Panc1 (cell line): ENCODE data around the gene ZMYM3. TPM values are rescaled to one million over a fixed set of nuclear protein-coding genes. Genes with fewer than 3 reads are reported as not detected.

Experiments used
- ATAC-seq: fragments of 200-7000 bp; cut with Tn5 transposase; 2 replicates; pipeline ENCODE4 v1.9.1; 2020; ENCODE audit warnings: mild to moderate bottlenecking, moderate library complexity
- BruUV-seq: library from RNA; stranded (reverse); fragments of 400-500 nt; replicated peaks from 2 replicates; lab custom pipeline; 2021; lab: Mats Ljungman, UMichigan
- CTCF ChIA-PET: fragments of 300-600 bp; sonication (Branson Sonifier 250); formaldehyde crosslinking; loops from one replicate; lab custom pipeline; 2022; ENCODE audit warnings: antibody characterized with exemption; lab: Charles Lee
- POLR2A ChIA-PET: fragments of 300-600 bp; sonication (Branson Sonifier 250); formaldehyde crosslinking; loops from one replicate; lab custom pipeline; 2022; ENCODE audit warnings: antibody characterized with exemption; lab: Charles Lee
- DNase-seq: peaks from one replicate; pipeline ENCODE4 v3.0.0-alpha.2; 2010; ENCODE audit warnings: low read depth, low spot score
- H3K27ac ChIP-seq: 2 replicates; pipeline ENCODE4 v1.5.1; 2011; ENCODE audit warnings: mild to moderate bottlenecking, low read length, inconsistent platforms
- H3K27me3 ChIP-seq: fragments of 200-500 bp; sonication (Bioruptor generic); 2 replicates; pipeline ENCODE4 v1.6.0; 2014; ENCODE audit warnings: low read length, inconsistent platforms; ENCODE audit not compliant: control insufficient read depth, insufficient read depth
- H3K36me3 ChIP-seq: fragments of 200-500 bp; sonication (Bioruptor generic); 2 replicates; pipeline ENCODE4 v1.5.1; 2014; ENCODE audit warnings: inconsistent platforms, mild to moderate bottlenecking, low read length, moderate library complexity; ENCODE audit not compliant: control insufficient read depth, insufficient read depth
- H3K4me1 ChIP-seq: 2 replicates; pipeline ENCODE4 v1.5.1; 2011; ENCODE audit warnings: inconsistent platforms, mild to moderate bottlenecking, low read length, moderate library complexity; ENCODE audit not compliant: control insufficient read depth, insufficient read depth
- H3K4me3 ChIP-seq, 2 experiments: 2 replicates each; pipeline ENCODE4 v1.5.1; 2011 to 2012; ENCODE audit warnings: low read depth in 2 of 2, low read length in 2 of 2, mild to moderate bottlenecking in 2 of 2, inconsistent platforms in 1 of 2, moderate library complexity in 1 of 2
- H3K9me3 ChIP-seq: fragments of 200-500 bp; sonication (Bioruptor generic); 2 replicates; pipeline ENCODE4 v1.5.1; 2014; ENCODE audit warnings: low read depth, mild to moderate bottlenecking, inconsistent platforms, low read length, moderate library complexity; ENCODE audit not compliant: control insufficient read depth, insufficient read depth
- CTCF ChIP-seq: fragments of 450-650 bp; IDR thresholded peaks from 2 replicates; pipeline ENCODE4 v1.5.1; 2017; ENCODE audit warnings: mild to moderate bottlenecking
- POLR2AphosphoS5 ChIP-seq: IDR thresholded peaks from 2 replicates; pipeline ENCODE4 v1.6.1; 2012; ENCODE audit warnings: mild to moderate bottlenecking, low read depth, low read length, moderate library complexity
- SIN3A ChIP-seq: IDR thresholded peaks from 2 replicates; pipeline ENCODE4 v1.6.1; 2012; ENCODE audit warnings: low read depth, mild to moderate bottlenecking, low read length, moderate library complexity, borderline replicate concordance; ENCODE audit not compliant: insufficient read depth
- TCF7L2 ChIP-seq: IDR thresholded peaks from 2 replicates; pipeline ENCODE4 v1.6.1; 2011; ENCODE audit warnings: mild to moderate bottlenecking, low read depth, low read length, inconsistent platforms
- in situ Hi-C: cut with HindIII; loops from 2 replicates; pipeline ENCODE4 v1.10.0; 2016; ENCODE audit warnings: low sequenced_read_pairs, low pct_unique_long_range_greater_than_20kb
- intact Hi-C: fragments of 100-400 bp; cut with micrococcal nuclease; formaldehyde crosslinking; loops from one replicate; pipeline ENCODE4 v1.10.0; 2022; ENCODE audit not compliant: unreplicated experiment
- total RNA-seq: library from RNA; stranded (reverse); gene quantifications from one replicate; pipeline ENCODE4 v1.2.1, GENCODE V29; 2021; ENCODE audit not compliant: unreplicated experiment
- TF ChIP-seq, protein P1 (sequence below), 2 experiments: IDR thresholded peaks; 2 replicates each; pipeline ENCODE4 v1.6.1; 2011 to 2012; ENCODE audit warnings: low read depth in 2 of 2, control low read depth in 1 of 2, low read length in 1 of 2, mild to moderate bottlenecking in 1 of 2, moderate library complexity in 1 of 2; ENCODE audit not compliant: insufficient read depth in 1 of 2

Gene ZMYM3
- total RNA-seq, 1 experiment from 2014 or later = 40.2 TPM

DNA sequence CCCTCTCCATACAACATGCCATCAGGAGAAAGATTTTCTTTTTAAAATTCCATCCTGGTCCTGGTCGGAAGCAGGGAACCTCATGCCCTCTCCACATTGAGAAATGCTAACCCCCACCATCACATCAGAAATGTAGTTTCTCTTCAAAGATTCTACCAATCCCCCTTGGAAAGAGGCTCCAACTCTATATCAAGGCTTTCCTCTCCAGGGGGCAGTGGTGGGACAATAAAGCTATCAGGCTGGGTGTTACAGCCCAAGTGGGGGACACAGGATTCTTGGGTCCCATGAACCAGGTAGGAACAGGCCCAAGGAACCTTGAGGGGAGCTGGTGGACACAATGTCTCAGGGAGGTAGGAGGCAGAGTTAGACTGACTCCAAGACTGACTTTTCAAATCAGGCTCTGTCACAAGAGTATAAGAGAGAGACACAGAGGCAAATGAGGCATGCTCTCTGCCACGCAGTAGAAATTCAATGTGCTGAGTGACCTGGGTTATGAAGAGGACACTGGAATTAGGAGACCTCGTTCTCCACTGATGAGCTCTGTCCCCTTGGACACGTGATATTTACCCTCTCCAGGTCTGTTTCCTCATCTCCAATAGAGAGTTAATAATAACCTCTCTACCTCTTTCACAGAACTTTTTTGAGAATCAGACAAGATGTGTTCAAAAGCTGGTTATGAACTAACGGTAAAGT, 26.4 kb downstream of the ZMYM3 start:
- Histone ChIP-seq H3K9me3 (no peaks in the 10 kb centered on the region), H3K27ac (no peak overlapping the region), H3K4me3 (no peak overlapping the region), H3K36me3 (no peaks in the 10 kb centered on the region), H3K27me3 (no peaks in the 10 kb centered on the region), H3K4me1 (no peaks in the 10 kb centered on the region; the same call in 1 of the 2 replicates)
- TF ChIP-seq CTCF (no peak; the same call in 1 of the 2 replicates), TCF7L2 (no peak), POLR2AphosphoS5 (no peak)
- POLR2A ChIA-PET = no interaction called here
- no TSS peak for BruUV-seq
- intact Hi-C loops (no loop called here), in situ Hi-C loops (no loop called here)
- 0 out of 2 replicates have a peak, but pooled peaks have one; percentile 13 for ATAC-seq
- no peak for DNase-seq
- CTCF ChIA-PET = no interaction called here

GRCh38 chrX:71225676-71226075, 28.3 kb downstream of the ZMYM3 start:
- no peak for DNase-seq
- no TSS peak for BruUV-seq

DNA sequence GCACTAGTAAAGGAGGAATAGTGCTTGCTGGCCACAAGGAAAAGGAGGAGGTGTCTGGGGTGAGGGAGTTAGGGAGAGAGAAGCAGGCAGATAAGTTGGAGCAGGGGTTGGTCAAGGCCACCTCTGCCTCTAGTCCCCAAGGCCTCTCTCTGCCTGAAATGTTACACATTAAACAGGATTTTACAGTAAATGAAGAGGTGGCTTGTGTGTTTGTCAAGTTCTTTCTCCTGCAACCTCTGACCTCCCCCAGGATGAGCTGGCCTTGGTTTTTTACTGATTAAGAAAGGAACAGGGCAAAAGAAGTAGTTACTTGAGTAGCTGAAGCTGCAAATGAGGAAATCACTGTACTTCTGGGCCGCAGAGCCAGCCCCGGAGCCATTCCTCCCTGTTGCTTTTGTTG, 28.9 kb downstream of the ZMYM3 start:
- no TSS peak for BruUV-seq
- H3K27ac ChIP-seq = no peak overlapping the region

More at GRCh38 chrX:71225676-71226075, 28.3 kb downstream of the ZMYM3 start:
- H3K36me3 ChIP-seq = no peaks in the 10 kb centered on the region
- H3K9me3 ChIP-seq = no peaks in the 10 kb centered on the region
- H3K4me1 ChIP-seq = no peaks in the 10 kb centered on the region; the same call in 1 of the 2 replicates
- ChIA-PET CTCF (interaction anchor here (0.7 kb wide), 2 partner anchors 15 to 167 kb away, joined by 5 read pairs; no protein-coding TSS in a partner anchor), POLR2A (no interaction called here)
- H3K27me3 ChIP-seq = no peaks in the 10 kb centered on the region
- TF ChIP-seq TCF7L2 = no peak
- H3K4me3 ChIP-seq = no peak overlapping the region
- no peak for ATAC-seq
- no peak overlapping the region for H3K27ac ChIP-seq
- in situ Hi-C loops (no loop called here), intact Hi-C loops (no loop called here)

More for the DNA sequence above, 28.9 kb downstream of the ZMYM3 start:
- ChIA-PET CTCF (interaction anchor here (0.6 kb wide), 1 partner anchor 8 kb away, joined by 8 read pairs; no protein-coding TSS in a partner anchor), POLR2A (no interaction called here)
- Histone ChIP-seq H3K27me3 (no peaks in the 10 kb centered on the region), H3K4me1 (no peaks in the 10 kb centered on the region; the same call in 1 of the 2 replicates), H3K36me3 (no peaks in the 10 kb centered on the region), H3K4me3 (no peak overlapping the region), H3K9me3 (no peaks in the 10 kb centered on the region)
- ATAC-seq (no peak), DNase-seq (no peak)
- in situ Hi-C loops = no loop called here
- intact Hi-C loops = no loop called here
- TF ChIP-seq TCF7L2 (no peak), POLR2AphosphoS5 (no peak), SIN3A (no peak), CTCF (no peak)
- TF ChIP-seq, protein P1, sequence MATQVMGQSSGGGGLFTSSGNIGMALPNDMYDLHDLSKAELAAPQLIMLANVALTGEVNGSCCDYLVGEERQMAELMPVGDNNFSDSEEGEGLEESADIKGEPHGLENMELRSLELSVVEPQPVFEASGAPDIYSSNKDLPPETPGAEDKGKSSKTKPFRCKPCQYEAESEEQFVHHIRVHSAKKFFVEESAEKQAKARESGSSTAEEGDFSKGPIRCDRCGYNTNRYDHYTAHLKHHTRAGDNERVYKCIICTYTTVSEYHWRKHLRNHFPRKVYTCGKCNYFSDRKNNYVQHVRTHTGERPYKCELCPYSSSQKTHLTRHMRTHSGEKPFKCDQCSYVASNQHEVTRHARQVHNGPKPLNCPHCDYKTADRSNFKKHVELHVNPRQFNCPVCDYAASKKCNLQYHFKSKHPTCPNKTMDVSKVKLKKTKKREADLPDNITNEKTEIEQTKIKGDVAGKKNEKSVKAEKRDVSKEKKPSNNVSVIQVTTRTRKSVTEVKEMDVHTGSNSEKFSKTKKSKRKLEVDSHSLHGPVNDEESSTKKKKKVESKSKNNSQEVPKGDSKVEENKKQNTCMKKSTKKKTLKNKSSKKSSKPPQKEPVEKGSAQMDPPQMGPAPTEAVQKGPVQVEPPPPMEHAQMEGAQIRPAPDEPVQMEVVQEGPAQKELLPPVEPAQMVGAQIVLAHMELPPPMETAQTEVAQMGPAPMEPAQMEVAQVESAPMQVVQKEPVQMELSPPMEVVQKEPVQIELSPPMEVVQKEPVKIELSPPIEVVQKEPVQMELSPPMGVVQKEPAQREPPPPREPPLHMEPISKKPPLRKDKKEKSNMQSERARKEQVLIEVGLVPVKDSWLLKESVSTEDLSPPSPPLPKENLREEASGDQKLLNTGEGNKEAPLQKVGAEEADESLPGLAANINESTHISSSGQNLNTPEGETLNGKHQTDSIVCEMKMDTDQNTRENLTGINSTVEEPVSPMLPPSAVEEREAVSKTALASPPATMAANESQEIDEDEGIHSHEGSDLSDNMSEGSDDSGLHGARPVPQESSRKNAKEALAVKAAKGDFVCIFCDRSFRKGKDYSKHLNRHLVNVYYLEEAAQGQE (IDR thresholded peaks at IDR 0.05; ENCODE audit: insufficient read depth in 1 of 2, low read depth in 2 of 2, low read length in 1 of 2) = no peak
